B cell (primary cell): ENCODE measurements around the gene MRC2.

Experiments
- CTCF ChIP-seq: fragments of 200-600 bp; IDR thresholded peaks from one replicate; pipeline ENCODE4 v1.8.0; 2022; ENCODE audit warnings: antibody characterized with exemption, mild to moderate bottlenecking
- EZH2 ChIP-seq: IDR thresholded peaks from 2 replicates; pipeline ENCODE4 v1.6.1; 2012; ENCODE audit warnings: borderline replicate concordance, low read depth, mild to moderate bottlenecking, moderate library complexity, low read length; ENCODE audit not compliant: insufficient read depth, poor library complexity, severe bottlenecking

DNA sequence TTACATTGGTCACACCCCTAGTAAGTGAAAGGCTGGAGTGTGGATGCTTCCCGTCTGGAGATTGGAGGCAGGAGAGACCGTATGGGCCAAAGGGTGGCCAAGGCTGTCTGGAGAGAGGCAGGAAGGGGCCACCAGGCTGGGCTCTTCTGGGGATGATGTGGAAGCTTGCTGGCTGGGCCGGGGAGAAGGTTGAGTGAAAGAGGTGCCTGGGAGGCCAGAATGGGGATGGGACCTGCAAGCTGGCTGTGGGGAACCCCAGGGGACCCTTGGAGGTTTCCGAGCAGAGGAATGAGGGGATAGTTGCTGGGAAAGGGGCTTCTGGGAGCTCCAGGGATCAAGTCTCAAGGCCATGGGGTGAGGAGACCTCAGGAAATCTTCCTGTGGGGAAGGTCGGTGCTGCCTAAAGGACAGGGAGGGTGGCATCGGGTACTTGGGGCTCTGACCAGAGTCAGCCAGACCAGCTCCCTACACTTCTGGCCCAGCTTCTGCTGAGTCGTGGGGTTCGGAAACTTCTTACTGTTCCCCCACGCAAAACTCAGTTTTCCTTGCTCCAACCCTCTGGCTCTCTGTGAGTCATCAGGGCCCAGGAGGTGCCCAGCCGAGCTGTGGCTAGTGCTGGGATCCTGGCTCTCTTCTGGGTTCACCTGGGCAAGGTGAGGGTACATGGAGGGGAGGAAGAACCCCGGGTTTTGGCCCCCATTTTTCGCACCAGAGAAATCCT is 3.1 kb downstream of the MRC2 start:
- TF ChIP-seq CTCF (no peak), EZH2 (no peak)
